ENCODE data around the gene MUS81.

- no peak for TF ChIP-seq CTCF (IDR thresholded peaks at IDR 0.05)
- TF ChIP-seq POLR2A (IDR thresholded peaks at IDR 0.05): no peak
Observed at GRCh38 chr11:65857500-65857852, 2.8 kb upstream of the MUS81 start.
